ENCODE results near the gene SPRN.

- no peak for TF ChIP-seq POLR2A (IDR thresholded peaks at IDR 0.05)
- TF ChIP-seq CTCF (IDR thresholded peaks at IDR 0.05): no peak
Observed at GRCh38 chr10:133379801-133380666, 44.4 kb downstream of the SPRN start.
